Measurements from ENCODE around the gene MED17. TPM values are rescaled to one million over a fixed set of nuclear protein-coding genes. Genes with fewer than 3 reads are reported as not detected.
"Not testable (repeated sequence)": the region's sequence is repeated elsewhere in the genome, so short reads cannot be mapped to it uniquely, and the experiment has no call there.

Gene MED17
- total and polyA plus RNA-seq, 4 donors, result 32.2 to 36.2 (median 34.6) TPM

GRCh38 chr11:93756748-93757147 is 27.3 kb upstream of the MED17 start:
- DNase-seq (ENCODE audit: low read depth in 4 of 6, low spot score in 6 of 6), result no peak
- Histone ChIP-seq H3K36me3 (ENCODE audit: control insufficient read depth, insufficient read depth, low read length) (peaks cover 39% of the 10 kb centered on the region), H3K4me3 (ENCODE audit: low read depth, low read length) (no peak overlapping the region), H3K27me3 (ENCODE audit: control insufficient read depth, insufficient read depth, low read length) (no peaks in the 10 kb centered on the region), H3K9me3 (ENCODE audit: control insufficient read depth, insufficient read depth, low read length) (no peaks in the 10 kb centered on the region), H3K4me1 (ENCODE audit: control insufficient read depth, insufficient read depth, low read length) (no peaks in the 10 kb centered on the region), H3K27ac (ENCODE audit: low read depth, low read length) (no peak overlapping the region)
- WGBS (ENCODE audit: insufficient coverage), result no CpG with 5 or more reads among the region's 3 CpGs

GRCh38 chr11:93757301-93757700 is 26.8 kb upstream of the MED17 start:
- DNase-seq (ENCODE audit: low read depth in 4 of 6, low spot score in 6 of 6), result no peak
- WGBS (ENCODE audit: insufficient coverage), result 86% methylated on average over 2 of the region's 3 CpGs
- H3K9me3 ChIP-seq (ENCODE audit: control insufficient read depth, insufficient read depth, low read length), result no peaks in the 10 kb centered on the region
- no peak overlapping the region for H3K4me3 ChIP-seq (ENCODE audit: low read depth, low read length)
- peaks cover 41% of the 10 kb centered on the region for H3K36me3 ChIP-seq (ENCODE audit: control insufficient read depth, insufficient read depth, low read length)
- H3K27me3 ChIP-seq (ENCODE audit: control insufficient read depth, insufficient read depth, low read length), result no peaks in the 10 kb centered on the region
- no peaks in the 10 kb centered on the region for H3K4me1 ChIP-seq (ENCODE audit: control insufficient read depth, insufficient read depth, low read length)
- H3K27ac ChIP-seq (ENCODE audit: low read depth, low read length), result no peak overlapping the region

- no peak overlapping the region for H3K27ac ChIP-seq (ENCODE audit: low read depth, low read length)
- H3K36me3 ChIP-seq (ENCODE audit: control insufficient read depth, insufficient read depth, low read length), result peaks cover 37% of the 10 kb centered on the region
- no peaks in the 10 kb centered on the region for H3K4me1 ChIP-seq (ENCODE audit: control insufficient read depth, insufficient read depth, low read length)
- no peak for DNase-seq (ENCODE audit: low read depth in 4 of 6, low spot score in 6 of 6)
- no peak overlapping the region for H3K4me3 ChIP-seq (ENCODE audit: low read depth, low read length)
- H3K27me3 ChIP-seq (ENCODE audit: control insufficient read depth, insufficient read depth, low read length), result no peaks in the 10 kb centered on the region
- WGBS (ENCODE audit: insufficient coverage), result 97% methylated on average over 38 of the region's 38 CpGs
- no peaks in the 10 kb centered on the region for H3K9me3 ChIP-seq (ENCODE audit: control insufficient read depth, insufficient read depth, low read length)
Observed at GRCh38 chr11:93757924-93758865, 25.9 kb upstream of the MED17 start.

DNA sequence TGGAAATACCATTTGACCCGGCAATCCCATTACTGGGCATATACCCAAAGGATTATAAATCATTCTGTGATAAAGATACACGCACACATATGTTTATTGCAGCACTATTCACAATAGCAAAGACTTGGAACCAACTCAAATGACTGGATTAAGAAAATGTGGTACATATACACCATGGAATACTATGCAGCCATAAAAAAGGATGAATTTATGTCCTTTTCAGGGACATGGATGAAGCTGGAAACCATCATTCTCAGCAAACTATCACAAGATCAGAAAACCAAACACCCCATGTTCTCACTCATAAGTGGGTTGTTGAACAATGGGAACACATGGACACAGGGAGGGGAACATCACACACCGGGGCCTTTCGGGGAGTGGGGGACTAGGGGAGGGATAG is 25.0 kb upstream of the MED17 start:
- not testable (repeated sequence) for H3K4me1 ChIP-seq (ENCODE audit: control insufficient read depth, insufficient read depth, low read length); H3K4me3 ChIP-seq (ENCODE audit: low read depth, low read length); DNase-seq (ENCODE audit: low read depth in 4 of 6, low spot score in 6 of 6); H3K27ac ChIP-seq (ENCODE audit: low read depth, low read length); H3K27me3 ChIP-seq (ENCODE audit: control insufficient read depth, insufficient read depth, low read length); H3K9me3 ChIP-seq (ENCODE audit: control insufficient read depth, insufficient read depth, low read length)
- H3K36me3 ChIP-seq (ENCODE audit: control insufficient read depth, insufficient read depth, low read length), result peaks cover 43% of the 10 kb centered on the region
- WGBS (ENCODE audit: insufficient coverage), result no CpG with 5 or more reads among the region's 4 CpGs

GRCh38 chr11:93761910-93762309 is 22.2 kb upstream of the MED17 start:
- peaks cover 32% of the 10 kb centered on the region for H3K36me3 ChIP-seq (ENCODE audit: control insufficient read depth, insufficient read depth, low read length)
- no CpG with 5 or more reads among the region's 1 CpG for WGBS (ENCODE audit: insufficient coverage)
- H3K9me3 ChIP-seq (ENCODE audit: control insufficient read depth, insufficient read depth, low read length), result no peaks in the 10 kb centered on the region
- no peaks in the 10 kb centered on the region for H3K27me3 ChIP-seq (ENCODE audit: control insufficient read depth, insufficient read depth, low read length)
- DNase-seq (ENCODE audit: low read depth in 4 of 6, low spot score in 6 of 6), result no peak
- no peak overlapping the region for H3K27ac ChIP-seq (ENCODE audit: low read depth, low read length)
- H3K4me3 ChIP-seq (ENCODE audit: low read depth, low read length), result no peak overlapping the region
- no peaks in the 10 kb centered on the region for H3K4me1 ChIP-seq (ENCODE audit: control insufficient read depth, insufficient read depth, low read length)

GRCh38 chr11:93765551-93765950 is 18.5 kb upstream of the MED17 start:
- no peak overlapping the region for H3K4me3 ChIP-seq (ENCODE audit: low read depth, low read length)
- peaks cover 12% of the 10 kb centered on the region for H3K36me3 ChIP-seq (ENCODE audit: control insufficient read depth, insufficient read depth, low read length)
- no peaks in the 10 kb centered on the region for H3K9me3 ChIP-seq (ENCODE audit: control insufficient read depth, insufficient read depth, low read length)
- no peak for DNase-seq (ENCODE audit: low read depth in 4 of 6, low spot score in 6 of 6)
- no peaks in the 10 kb centered on the region for H3K27me3 ChIP-seq (ENCODE audit: control insufficient read depth, insufficient read depth, low read length)
- WGBS (ENCODE audit: insufficient coverage), result 89% methylated on average over 2 of the region's 2 CpGs
- no peaks in the 10 kb centered on the region for H3K4me1 ChIP-seq (ENCODE audit: control insufficient read depth, insufficient read depth, low read length)
- no peak overlapping the region for H3K27ac ChIP-seq (ENCODE audit: low read depth, low read length)

DNA sequence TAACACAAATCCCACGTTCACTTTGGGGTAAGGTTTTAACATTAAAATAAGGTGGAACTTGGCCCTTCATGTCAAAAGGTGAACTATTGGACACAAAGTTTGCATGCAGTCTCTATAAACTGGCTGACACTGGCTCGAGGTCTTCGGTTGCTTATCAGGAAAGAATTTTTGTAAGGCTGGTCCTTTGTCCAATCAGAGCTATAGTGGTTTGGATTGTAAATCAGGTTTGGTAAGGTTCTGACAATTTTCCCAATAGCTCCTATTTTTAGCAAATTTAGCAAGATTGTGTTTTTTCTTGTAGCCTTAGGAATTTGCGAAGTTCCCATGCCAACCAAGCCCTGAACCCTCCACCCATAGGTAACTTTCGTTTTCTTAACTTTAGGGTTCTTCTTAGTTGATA is 17.6 kb upstream of the MED17 start:
- no peak overlapping the region for H3K27ac ChIP-seq (ENCODE audit: low read depth, low read length)
- no peak for DNase-seq (ENCODE audit: low read depth in 4 of 6, low spot score in 6 of 6)
- H3K36me3 ChIP-seq (ENCODE audit: control insufficient read depth, insufficient read depth, low read length), result peaks cover 9% of the 10 kb centered on the region
- no peaks in the 10 kb centered on the region for H3K9me3 ChIP-seq (ENCODE audit: control insufficient read depth, insufficient read depth, low read length)
- 87% methylated on average over 3 of the region's 5 CpGs for WGBS (ENCODE audit: insufficient coverage)
- no peaks in the 10 kb centered on the region for H3K4me1 ChIP-seq (ENCODE audit: control insufficient read depth, insufficient read depth, low read length)
- no peaks in the 10 kb centered on the region for H3K27me3 ChIP-seq (ENCODE audit: control insufficient read depth, insufficient read depth, low read length)
- no peak overlapping the region for H3K4me3 ChIP-seq (ENCODE audit: low read depth, low read length)

- 90% methylated on average over 2 of the region's 3 CpGs for WGBS (ENCODE audit: insufficient coverage)
- DNase-seq (ENCODE audit: low read depth in 4 of 6, low spot score in 6 of 6), result no peak
- no peaks in the 10 kb centered on the region for H3K4me1 ChIP-seq (ENCODE audit: control insufficient read depth, insufficient read depth, low read length)
Observed at GRCh38 chr11:93767018-93767417, 17.1 kb upstream of the MED17 start.

GRCh38 chr11:93770160-93770559 is 13.9 kb upstream of the MED17 start:
- H3K27me3 ChIP-seq (ENCODE audit: control insufficient read depth, insufficient read depth, low read length), result no peaks in the 10 kb centered on the region
- no peak overlapping the region for H3K4me3 ChIP-seq (ENCODE audit: low read depth, low read length)
- H3K27ac ChIP-seq (ENCODE audit: low read depth, low read length), result no peak overlapping the region
- no peak for DNase-seq (ENCODE audit: low read depth in 4 of 6, low spot score in 6 of 6)
- H3K36me3 ChIP-seq (ENCODE audit: control insufficient read depth, insufficient read depth, low read length), result peaks cover 10% of the 10 kb centered on the region
- whole genome bisulfite sequencing (ENCODE audit: insufficient coverage), result 57% methylated on average over 1 of the region's 1 CpG
- H3K9me3 ChIP-seq (ENCODE audit: control insufficient read depth, insufficient read depth, low read length), result no peaks in the 10 kb centered on the region
- no peaks in the 10 kb centered on the region for H3K4me1 ChIP-seq (ENCODE audit: control insufficient read depth, insufficient read depth, low read length)

More at GRCh38 chr11:93767018-93767417, 17.1 kb upstream of the MED17 start:
- no peak overlapping the region for H3K4me3 ChIP-seq (ENCODE audit: low read depth, low read length)
- H3K27me3 ChIP-seq (ENCODE audit: control insufficient read depth, insufficient read depth, low read length), result no peaks in the 10 kb centered on the region
- no peaks in the 10 kb centered on the region for H3K9me3 ChIP-seq (ENCODE audit: control insufficient read depth, insufficient read depth, low read length)
- H3K36me3 ChIP-seq (ENCODE audit: control insufficient read depth, insufficient read depth, low read length), result peaks cover 9% of the 10 kb centered on the region
- H3K27ac ChIP-seq (ENCODE audit: low read depth, low read length), result no peak overlapping the region

- no peaks in the 10 kb centered on the region for H3K4me1 ChIP-seq (ENCODE audit: control insufficient read depth, insufficient read depth, low read length)
- no peaks in the 10 kb centered on the region for H3K27me3 ChIP-seq (ENCODE audit: control insufficient read depth, insufficient read depth, low read length)
- WGBS (ENCODE audit: insufficient coverage), result 96% methylated on average over 2 of the region's 4 CpGs
- H3K4me3 ChIP-seq (ENCODE audit: low read depth, low read length), result no peak overlapping the region
- no peaks in the 10 kb centered on the region for H3K9me3 ChIP-seq (ENCODE audit: control insufficient read depth, insufficient read depth, low read length)
- H3K27ac ChIP-seq (ENCODE audit: low read depth, low read length), result no peak overlapping the region
- DNase-seq (ENCODE audit: low read depth in 4 of 6, low spot score in 6 of 6), result no peak
- H3K36me3 ChIP-seq (ENCODE audit: control insufficient read depth, insufficient read depth, low read length), result peaks cover 10% of the 10 kb centered on the region
Observed at GRCh38 chr11:93772123-93772522, 12.0 kb upstream of the MED17 start.

All from spinal cord (tissue), 10 donors.